ENCODE data around the gene SNN.

Gene SNN

DNA sequence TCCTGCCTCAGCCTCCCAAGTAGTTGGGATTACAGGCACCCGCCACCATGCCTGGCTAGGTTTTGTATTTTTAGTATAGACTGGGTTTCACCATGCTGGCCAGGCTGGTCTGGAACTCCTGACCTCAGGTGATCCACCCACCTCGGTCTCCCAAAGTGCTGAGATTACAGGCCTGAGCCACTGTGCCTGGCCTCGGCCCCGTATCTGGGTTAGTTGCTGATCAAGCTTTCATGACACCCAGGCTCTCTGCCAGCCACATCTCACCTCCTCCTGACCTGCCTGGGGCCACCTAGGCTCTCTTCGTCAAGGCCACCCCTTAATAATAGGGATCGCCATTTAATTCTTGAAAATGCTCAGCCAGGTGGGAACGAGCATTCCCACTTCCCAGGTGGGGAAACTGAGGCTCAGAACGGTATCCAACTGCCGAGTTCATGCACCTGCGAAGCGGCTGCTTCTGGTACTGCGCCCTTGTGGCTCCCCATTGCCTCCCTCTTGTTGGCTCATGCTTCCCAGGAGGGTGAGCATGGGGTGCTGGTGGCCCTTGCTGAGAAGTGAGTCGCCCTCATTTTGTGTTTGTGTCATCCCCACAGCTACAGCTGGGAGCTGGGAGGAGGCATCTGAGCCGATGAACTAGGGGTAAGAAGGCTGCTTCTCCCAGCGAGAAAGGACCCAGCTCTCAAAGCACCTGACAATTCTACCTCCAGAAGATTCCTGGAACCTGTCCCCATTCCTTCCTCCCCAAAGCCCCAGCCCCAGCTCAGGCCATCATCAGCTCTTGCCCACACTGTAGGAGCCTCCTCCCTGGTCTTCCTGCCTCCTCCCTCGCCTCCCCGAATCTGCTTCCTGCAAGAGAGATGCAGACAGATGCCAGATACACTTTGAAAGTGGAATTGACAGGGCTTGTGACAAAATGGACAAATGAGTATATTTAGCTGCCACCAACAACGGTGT, 17.3 kb upstream of the SNN start:
- no peak overlapping the region for H3K27ac ChIP-seq (ENCODE audit: low read depth, low read length)

DNA sequence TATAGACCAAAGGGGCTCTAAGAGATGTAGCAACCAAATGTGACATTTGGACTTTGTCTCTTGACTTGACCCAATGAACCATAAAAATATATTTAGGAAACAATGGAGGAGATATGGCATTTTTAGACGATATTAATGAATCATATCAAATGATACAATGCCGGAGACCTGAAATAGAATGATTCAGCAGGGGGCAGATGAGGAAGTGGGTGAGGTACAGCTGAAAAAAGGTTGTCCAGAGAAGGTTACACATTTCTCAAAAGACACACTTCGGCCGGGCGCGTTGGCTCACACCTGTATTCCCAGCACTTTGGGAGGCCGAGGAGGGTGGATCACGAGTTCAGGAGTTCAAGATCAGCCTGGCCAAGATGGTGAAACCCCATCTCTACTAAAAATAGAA, 16.5 kb upstream of the SNN start:
- no peak overlapping the region for H3K27ac ChIP-seq (ENCODE audit: low read depth, low read length)
- H3K36me3 ChIP-seq (ENCODE audit: control insufficient read depth, insufficient read depth, low read length) = no peaks in the 10 kb centered on the region

More for the DNA sequence above, 17.3 kb upstream of the SNN start:
- Histone ChIP-seq H3K9me3 (ENCODE audit: control insufficient read depth, insufficient read depth, low read length) (no peaks in the 10 kb centered on the region), H3K27me3 (ENCODE audit: control insufficient read depth, insufficient read depth, low read length) (no peaks in the 10 kb centered on the region), H3K9ac (ENCODE audit: low read depth, low read length) (no peak overlapping the region), H3K4me3 (ENCODE audit: low read depth, low read length) (no peak overlapping the region), H3K4me1 (ENCODE audit: control insufficient read depth, insufficient read depth, low read length) (no peaks in the 10 kb centered on the region), H3K36me3 (ENCODE audit: control insufficient read depth, insufficient read depth, low read length) (no peaks in the 10 kb centered on the region)

DNA sequence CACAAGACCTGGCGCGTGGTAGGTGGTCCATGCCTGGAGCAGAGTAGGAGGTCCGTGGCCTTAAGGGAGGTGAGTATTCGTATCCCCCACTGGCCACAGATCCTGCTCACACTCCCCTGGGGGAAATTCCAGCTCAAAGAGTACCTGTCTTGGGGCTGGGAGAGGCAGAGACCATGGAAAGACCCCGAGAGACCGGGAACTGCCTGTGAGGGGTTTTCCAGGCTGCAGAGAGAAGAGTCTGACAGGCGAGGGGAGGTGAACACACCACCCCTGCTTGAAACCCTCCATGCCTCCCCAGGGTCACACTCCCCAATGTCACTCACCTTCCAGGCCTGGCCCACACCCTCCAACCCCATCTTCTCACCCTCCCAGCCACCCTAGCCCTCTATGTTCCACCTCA, 12.6 kb upstream of the SNN start:
- H3K9ac ChIP-seq (ENCODE audit: low read depth, low read length) = no peak overlapping the region
- peaks cover 7% of the 10 kb centered on the region; the same call in 1 of the 2 replicates for H3K4me1 ChIP-seq (ENCODE audit: control insufficient read depth, insufficient read depth, low read length)
- no peaks in the 10 kb centered on the region for H3K36me3 ChIP-seq (ENCODE audit: control insufficient read depth, insufficient read depth, low read length)
- no peaks in the 10 kb centered on the region for H3K27me3 ChIP-seq (ENCODE audit: control insufficient read depth, insufficient read depth, low read length)
- no peaks in the 10 kb centered on the region for H3K9me3 ChIP-seq (ENCODE audit: control insufficient read depth, insufficient read depth, low read length)
- H3K27ac ChIP-seq (ENCODE audit: low read depth, low read length) = no peak overlapping the region
- H3K4me3 ChIP-seq (ENCODE audit: low read depth, low read length) = no peak overlapping the region

More for the DNA sequence above, 16.5 kb upstream of the SNN start:
- no peak overlapping the region for H3K4me3 ChIP-seq (ENCODE audit: low read depth, low read length)
- H3K9ac ChIP-seq (ENCODE audit: low read depth, low read length) = no peak overlapping the region
- H3K9me3 ChIP-seq (ENCODE audit: control insufficient read depth, insufficient read depth, low read length) = no peaks in the 10 kb centered on the region
- H3K4me1 ChIP-seq (ENCODE audit: control insufficient read depth, insufficient read depth, low read length) = no peaks in the 10 kb centered on the region
- H3K27me3 ChIP-seq (ENCODE audit: control insufficient read depth, insufficient read depth, low read length) = no peaks in the 10 kb centered on the region

GRCh38 chr16:11657556-11657955, 10.7 kb upstream of the SNN start:
- Histone ChIP-seq H3K36me3 (ENCODE audit: control insufficient read depth, insufficient read depth, low read length) (no peaks in the 10 kb centered on the region), H3K27ac (ENCODE audit: low read depth, low read length) (no peak overlapping the region), H3K4me1 (ENCODE audit: control insufficient read depth, insufficient read depth, low read length) (peaks cover 7% of the 10 kb centered on the region; the same call in 1 of the 2 replicates), H3K9me3 (ENCODE audit: control insufficient read depth, insufficient read depth, low read length) (no peaks in the 10 kb centered on the region), H3K9ac (ENCODE audit: low read depth, low read length) (no peak overlapping the region), H3K27me3 (ENCODE audit: control insufficient read depth, insufficient read depth, low read length) (no peaks in the 10 kb centered on the region), H3K4me3 (ENCODE audit: low read depth, low read length) (no peak overlapping the region)

GRCh38 chr16:11658896-11659708, 9.2 kb upstream of the SNN start:
- Histone ChIP-seq H3K9me3 (ENCODE audit: control insufficient read depth, insufficient read depth, low read length) (no peaks in the 10 kb centered on the region), H3K27me3 (ENCODE audit: control insufficient read depth, insufficient read depth, low read length) (no peaks in the 10 kb centered on the region), H3K4me3 (ENCODE audit: low read depth, low read length) (no peak overlapping the region), H3K9ac (ENCODE audit: low read depth, low read length) (no peak overlapping the region), H3K27ac (ENCODE audit: low read depth, low read length) (no peak overlapping the region), H3K36me3 (ENCODE audit: control insufficient read depth, insufficient read depth, low read length) (no peaks in the 10 kb centered on the region), H3K4me1 (ENCODE audit: control insufficient read depth, insufficient read depth, low read length) (peaks cover 7% of the 10 kb centered on the region; the same call in 1 of the 2 replicates)

DNA sequence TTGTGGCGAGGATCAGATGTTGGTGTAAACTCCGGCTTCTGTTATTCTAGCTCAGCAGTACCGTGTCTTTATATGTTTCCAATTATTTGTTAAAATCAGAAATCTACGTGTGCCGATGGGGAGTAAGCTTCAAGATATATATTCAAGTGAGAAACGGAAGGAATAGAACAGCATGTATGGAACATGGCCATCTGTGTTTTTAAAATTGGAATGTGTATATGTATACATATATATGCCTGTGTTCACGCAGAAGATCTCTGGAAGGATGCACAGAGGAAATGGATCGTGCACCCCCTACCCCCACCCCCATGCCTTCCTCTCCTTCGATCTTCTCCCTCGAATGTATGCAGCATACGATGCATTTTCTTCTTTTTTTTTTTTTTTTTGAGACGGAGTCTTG, 7.7 kb upstream of the SNN start:
- peaks cover 16% of the 10 kb centered on the region for H3K4me1 ChIP-seq (ENCODE audit: control insufficient read depth, insufficient read depth, low read length)
- H3K4me3 ChIP-seq (ENCODE audit: low read depth, low read length) = no peak overlapping the region
- H3K27me3 ChIP-seq (ENCODE audit: control insufficient read depth, insufficient read depth, low read length) = no peaks in the 10 kb centered on the region
- no peaks in the 10 kb centered on the region for H3K36me3 ChIP-seq (ENCODE audit: control insufficient read depth, insufficient read depth, low read length)
- no peaks in the 10 kb centered on the region for H3K9me3 ChIP-seq (ENCODE audit: control insufficient read depth, insufficient read depth, low read length)
- no peak overlapping the region for H3K27ac ChIP-seq (ENCODE audit: low read depth, low read length)
- no peak overlapping the region for H3K9ac ChIP-seq (ENCODE audit: low read depth, low read length)

DNA sequence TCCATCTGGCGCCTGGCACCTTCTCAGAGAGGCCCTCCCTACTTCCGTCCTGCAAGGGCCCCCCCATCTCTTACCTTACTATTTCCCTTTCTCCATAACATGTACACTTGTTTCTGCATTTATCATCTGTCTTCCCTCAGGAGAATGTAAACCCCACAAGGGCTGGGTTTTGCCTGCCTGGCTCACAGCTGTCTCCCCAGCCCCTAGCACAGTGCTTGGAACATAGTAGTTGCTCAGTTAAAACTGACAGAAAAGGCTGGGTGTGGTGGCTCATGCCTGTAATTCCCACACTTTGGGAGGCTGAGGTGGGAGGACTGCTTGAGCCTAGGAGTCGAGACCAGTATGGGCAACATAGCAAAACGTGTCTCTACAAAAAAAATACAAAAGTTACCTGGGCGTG, 5.7 kb upstream of the SNN start:
- H3K36me3 ChIP-seq (ENCODE audit: control insufficient read depth, insufficient read depth, low read length) = no peaks in the 10 kb centered on the region
- H3K4me3 ChIP-seq (ENCODE audit: low read depth, low read length) = no peak overlapping the region
- H3K27me3 ChIP-seq (ENCODE audit: control insufficient read depth, insufficient read depth, low read length) = 0 out of 2 replicates have a peak, but pooled peaks cover 5% of the 10 kb centered on the region
- peaks cover 19% of the 10 kb centered on the region for H3K4me1 ChIP-seq (ENCODE audit: control insufficient read depth, insufficient read depth, low read length)
- H3K9me3 ChIP-seq (ENCODE audit: control insufficient read depth, insufficient read depth, low read length) = no peaks in the 10 kb centered on the region
- H3K9ac ChIP-seq (ENCODE audit: low read depth, low read length) = no peak overlapping the region
- no peak overlapping the region for H3K27ac ChIP-seq (ENCODE audit: low read depth, low read length)

- Histone ChIP-seq H3K9ac (ENCODE audit: low read depth, low read length) (no peak overlapping the region; the same call in 1 of the 2 replicates), H3K4me3 (ENCODE audit: low read depth, low read length) (no peak overlapping the region), H3K4me1 (ENCODE audit: control insufficient read depth, insufficient read depth, low read length) (peaks cover 19% of the 10 kb centered on the region), H3K9me3 (ENCODE audit: control insufficient read depth, insufficient read depth, low read length) (no peaks in the 10 kb centered on the region), H3K27me3 (ENCODE audit: control insufficient read depth, insufficient read depth, low read length) (0 out of 2 replicates have a peak, but pooled peaks cover 5% of the 10 kb centered on the region), H3K36me3 (ENCODE audit: control insufficient read depth, insufficient read depth, low read length) (no peaks in the 10 kb centered on the region), H3K27ac (ENCODE audit: low read depth, low read length) (no peak overlapping the region)
Observed at GRCh38 chr16:11665071-11665491, 3.2 kb upstream of the SNN start.

DNA sequence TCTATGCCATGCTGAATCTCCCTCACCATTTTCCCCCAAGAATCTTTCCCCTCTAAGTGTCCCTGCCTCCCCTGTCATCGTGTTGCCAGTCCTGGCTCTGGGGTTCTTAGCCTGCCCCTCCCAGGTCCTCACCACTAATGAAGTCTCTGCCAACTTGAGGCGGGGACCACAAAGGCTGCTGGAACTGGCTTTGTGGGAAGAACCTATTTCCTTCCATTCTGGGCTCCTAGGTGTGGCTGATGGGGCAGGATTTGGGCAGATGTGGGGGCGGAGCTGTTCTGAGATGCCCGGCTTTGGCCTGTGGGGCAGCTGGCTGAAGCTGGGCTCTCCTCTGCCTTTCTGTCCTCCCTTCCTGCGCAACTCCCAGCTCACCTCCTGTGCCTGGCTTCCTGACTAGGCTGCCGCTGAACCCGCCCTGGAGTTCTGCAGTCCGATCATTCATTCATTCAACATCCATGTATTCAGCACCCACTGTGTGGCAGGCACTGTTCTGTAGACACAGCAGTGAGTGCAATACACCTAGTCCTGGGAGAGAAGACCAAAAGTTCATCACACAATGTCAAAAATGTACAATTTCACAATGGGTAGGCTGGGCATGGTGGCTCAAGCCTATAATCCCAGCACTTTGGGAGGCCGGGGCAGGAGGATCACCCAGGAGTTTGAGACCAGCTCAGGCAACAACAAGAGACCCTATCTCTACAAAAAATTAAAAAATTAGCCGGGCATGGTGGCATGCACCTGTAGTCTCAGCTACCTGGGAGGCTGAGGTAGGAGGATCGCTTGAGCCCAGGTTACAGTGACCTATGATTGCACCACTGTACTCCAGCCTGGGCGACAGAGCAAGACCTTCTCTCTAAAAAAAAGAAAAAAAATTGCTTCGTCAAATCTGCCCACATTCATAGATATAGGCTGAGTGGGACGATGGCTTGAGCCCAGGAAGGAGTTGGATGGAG, 1.9 kb upstream of the SNN start:
- H3K9me3 ChIP-seq (ENCODE audit: control insufficient read depth, insufficient read depth, low read length) = no peaks in the 10 kb centered on the region
- H3K27me3 ChIP-seq (ENCODE audit: control insufficient read depth, insufficient read depth, low read length) = 0 out of 2 replicates have a peak, but pooled peaks cover 5% of the 10 kb centered on the region
- H3K4me3 ChIP-seq (ENCODE audit: low read depth, low read length) = no peak overlapping the region
- H3K4me1 ChIP-seq (ENCODE audit: control insufficient read depth, insufficient read depth, low read length) = peaks cover 26% of the 10 kb centered on the region
- no peaks in the 10 kb centered on the region for H3K36me3 ChIP-seq (ENCODE audit: control insufficient read depth, insufficient read depth, low read length)
- H3K9ac ChIP-seq (ENCODE audit: low read depth, low read length) = no peak overlapping the region
- no peak overlapping the region for H3K27ac ChIP-seq (ENCODE audit: low read depth, low read length)

- Histone ChIP-seq H3K36me3 (ENCODE audit: control insufficient read depth, insufficient read depth, low read length) (no peaks in the 10 kb centered on the region), H3K9me3 (ENCODE audit: control insufficient read depth, insufficient read depth, low read length) (no peaks in the 10 kb centered on the region), H3K27ac (ENCODE audit: low read depth, low read length) (no peak overlapping the region), H3K27me3 (ENCODE audit: control insufficient read depth, insufficient read depth, low read length) (0 out of 2 replicates have a peak, but pooled peaks cover 5% of the 10 kb centered on the region), H3K9ac (ENCODE audit: low read depth, low read length) (no peak overlapping the region), H3K4me1 (ENCODE audit: control insufficient read depth, insufficient read depth, low read length) (peaks cover 26% of the 10 kb centered on the region), H3K4me3 (ENCODE audit: low read depth, low read length) (peak overlapping the region; percentile 62; the same call in 1 of the 2 replicates)
Observed at GRCh38 chr16:11667221-11667823, 933 bp upstream of the SNN start.
